T-helper 1 cell treated with Interleukin-12 subunit alpha and Interleukin-12 subunit beta and Interleukin-4 antibody, amounts not matched to agents 30 ng/mL and 1 ng/mL, for 36 hours (primary cell): ENCODE data around the gene NUDT14. TPM values are rescaled to one million over a fixed set of nuclear protein-coding genes. Genes with fewer than 3 reads are reported as not detected.

Experiments used
- intact Hi-C: fragments of 100-400 bp; cut with micrococcal nuclease; formaldehyde crosslinking; loops from one replicate; pipeline ENCODE4 v1.15.1; 2024
- total RNA-seq: library from RNA; stranded (reverse); gene quantifications from 2 replicates; pipeline ENCODE4 v1.2.3, GENCODE V29; 2022

The NUDT14 gene
- total RNA-seq, 1 donor from 2014 or later = 34.0 TPM

- intact Hi-C loops = no loop called here
Measured at GRCh38 chr14:105148604-105149145, 32.4 kb downstream of the NUDT14 start.

- intact Hi-C loops = no loop called here
Measured at GRCh38 chr14:105147671-105148603, 33.2 kb downstream of the NUDT14 start.

- intact Hi-C loops = no loop called here
Measured at GRCh38 chr14:105146976-105147635, 34.0 kb downstream of the NUDT14 start.

DNA sequence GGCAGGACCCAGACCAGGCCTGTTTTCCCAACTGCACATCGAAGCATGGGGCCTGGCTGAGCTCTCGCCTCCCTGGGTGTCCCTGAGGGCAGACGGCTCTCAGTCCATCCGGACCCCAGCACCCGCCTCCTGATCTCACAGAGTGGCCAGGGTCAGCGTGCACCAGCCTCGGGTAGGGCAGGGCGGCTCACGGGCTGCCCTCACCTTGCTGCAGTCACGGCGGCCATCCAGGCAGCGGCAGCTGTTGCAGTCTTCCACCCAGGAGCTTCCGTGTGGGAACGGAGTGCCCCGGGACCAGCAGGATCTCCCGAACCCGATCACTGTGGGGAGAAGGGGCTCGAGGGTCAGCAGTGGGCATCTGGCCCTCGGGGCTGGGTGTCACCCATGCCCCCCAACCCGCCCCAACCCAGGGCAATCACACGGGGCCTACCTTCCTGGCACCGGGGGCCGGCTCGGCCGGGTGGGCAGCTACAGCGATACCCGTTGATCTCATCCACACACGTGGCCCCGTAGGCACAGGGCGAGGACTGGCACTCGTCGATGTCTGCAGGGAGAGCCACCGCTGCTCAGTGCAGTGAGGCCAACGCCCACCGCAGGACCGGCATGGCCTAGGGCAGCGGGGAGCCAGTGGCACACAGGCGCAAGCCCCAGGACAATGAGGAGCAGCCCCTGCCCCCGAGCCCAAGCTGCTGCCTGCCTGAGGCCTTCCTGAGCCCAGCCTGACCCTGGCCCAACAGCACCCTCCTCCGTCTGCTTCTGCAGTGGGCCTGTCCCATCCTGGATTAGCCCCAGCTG, 34.7 kb downstream of the NUDT14 start:
- intact Hi-C loops = no loop called here

GRCh38 chr14:105145381-105146180, 35.5 kb downstream of the NUDT14 start:
- intact Hi-C loops = no loop called here

GRCh38 chr14:105144666-105145380, 36.3 kb downstream of the NUDT14 start:
- intact Hi-C loops = no loop called here

- intact Hi-C loops = no loop called here
Measured at GRCh38 chr14:105144026-105144665, 37.0 kb downstream of the NUDT14 start.

DNA sequence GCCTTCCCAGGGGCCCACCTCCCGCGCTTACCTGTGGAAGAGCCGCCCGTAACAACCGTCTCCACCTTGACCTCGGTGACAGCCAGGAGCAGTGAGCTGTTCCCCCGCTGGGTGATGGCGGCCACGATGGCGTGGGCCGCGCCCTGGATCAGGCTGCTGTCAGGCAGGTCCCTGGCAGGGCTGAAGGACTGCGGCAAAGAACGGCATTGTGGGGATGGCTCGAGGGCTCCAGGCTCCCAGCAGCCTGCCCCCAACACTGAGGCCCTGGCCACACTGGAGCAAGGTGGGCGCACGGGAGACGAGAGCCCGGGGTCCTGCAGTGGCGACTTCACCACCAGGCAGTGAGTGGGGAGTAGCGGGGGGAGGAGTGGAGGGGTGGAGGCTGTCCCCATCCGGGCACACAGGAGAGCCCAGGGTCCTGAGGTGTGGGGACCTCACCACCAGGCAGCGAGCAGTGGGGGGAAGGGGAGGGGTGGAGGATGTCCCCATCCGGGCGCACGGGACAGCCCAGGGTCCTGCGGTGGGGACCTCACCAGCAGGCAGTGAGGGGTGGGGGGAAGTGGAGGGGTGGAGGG, 37.6 kb downstream of the NUDT14 start:
- intact Hi-C loops = no loop called here

DNA sequence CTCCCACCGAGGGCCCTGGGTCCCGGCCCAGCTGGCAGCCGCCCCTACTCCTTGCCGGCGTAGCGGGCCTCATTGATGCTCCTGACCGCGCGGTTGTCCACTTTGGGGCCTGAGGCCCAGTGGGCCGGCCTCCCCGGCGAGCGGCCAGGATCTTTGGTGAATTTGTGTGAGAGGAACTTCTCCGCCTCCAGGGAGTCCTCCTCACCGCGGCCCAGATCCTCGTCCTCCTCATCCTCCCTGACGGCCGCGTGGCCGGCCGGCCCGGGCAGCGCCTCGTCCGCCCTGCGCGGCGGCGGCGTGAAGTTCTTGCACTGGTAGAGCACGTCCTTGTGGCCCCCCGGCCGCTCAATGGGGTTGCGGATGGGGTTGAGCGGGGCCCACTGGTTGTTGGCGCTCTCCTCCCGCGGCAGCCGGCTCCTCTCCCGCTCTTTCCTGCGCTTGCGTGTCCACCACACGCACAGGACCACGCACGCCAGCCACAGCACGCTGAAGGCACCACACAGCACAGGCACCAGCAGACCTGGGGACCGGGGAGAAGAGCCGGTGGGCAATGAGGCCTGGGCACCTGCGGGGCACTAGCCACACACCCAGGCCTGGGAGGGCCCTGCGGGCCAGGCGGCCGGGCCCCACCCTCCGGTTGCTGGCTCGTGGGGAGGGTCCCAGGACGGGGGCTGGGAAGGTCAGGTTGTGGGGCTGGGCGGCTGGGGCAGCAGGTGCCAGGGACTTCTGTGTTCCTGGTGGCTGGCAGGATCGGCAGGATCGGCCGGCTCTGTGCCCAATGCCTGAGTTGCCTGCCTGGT, 38.3 kb downstream of the NUDT14 start:
- intact Hi-C loops = no loop called here

DNA sequence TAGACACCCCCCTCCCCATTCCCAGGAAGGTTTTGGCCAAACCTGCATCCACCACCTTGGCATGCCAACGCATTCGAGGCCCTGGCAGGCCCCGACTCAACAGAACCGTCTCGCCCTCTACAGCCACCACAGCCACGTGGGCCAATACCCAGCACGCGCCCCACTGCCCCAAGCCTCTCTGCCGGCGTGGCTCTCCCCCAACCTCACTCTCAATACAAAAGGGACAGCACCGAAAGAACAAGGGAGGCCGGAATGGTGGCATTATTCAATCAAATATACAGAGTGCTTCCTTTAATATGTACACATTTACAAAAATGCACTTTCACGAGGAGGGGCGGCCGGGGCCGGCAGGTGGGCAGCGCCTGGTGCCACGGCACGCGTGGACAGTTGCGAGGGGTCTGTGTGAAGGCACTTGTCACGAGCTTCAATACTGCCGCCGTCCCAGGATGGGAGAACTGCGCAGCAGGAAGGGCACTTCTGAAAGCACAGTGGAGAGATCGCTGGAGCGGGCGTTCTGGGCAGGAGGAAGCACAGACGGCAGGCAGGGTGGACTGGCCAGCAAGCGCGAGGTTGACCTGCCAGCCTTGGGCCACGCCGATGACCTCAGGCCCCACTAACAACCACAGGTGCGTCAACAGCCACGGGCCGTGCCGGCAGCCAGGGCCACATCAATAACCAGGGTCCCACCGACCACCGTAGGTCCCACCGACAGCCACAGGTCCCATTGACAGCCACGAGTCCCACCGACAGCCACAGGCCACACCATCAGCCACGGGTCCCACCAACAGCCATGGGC, 39.4 kb downstream of the NUDT14 start:
- intact Hi-C loops = no loop called here

GRCh38 chr14:105141026-105141425, 40.1 kb downstream of the NUDT14 start:
- intact Hi-C loops = no loop called here

DNA sequence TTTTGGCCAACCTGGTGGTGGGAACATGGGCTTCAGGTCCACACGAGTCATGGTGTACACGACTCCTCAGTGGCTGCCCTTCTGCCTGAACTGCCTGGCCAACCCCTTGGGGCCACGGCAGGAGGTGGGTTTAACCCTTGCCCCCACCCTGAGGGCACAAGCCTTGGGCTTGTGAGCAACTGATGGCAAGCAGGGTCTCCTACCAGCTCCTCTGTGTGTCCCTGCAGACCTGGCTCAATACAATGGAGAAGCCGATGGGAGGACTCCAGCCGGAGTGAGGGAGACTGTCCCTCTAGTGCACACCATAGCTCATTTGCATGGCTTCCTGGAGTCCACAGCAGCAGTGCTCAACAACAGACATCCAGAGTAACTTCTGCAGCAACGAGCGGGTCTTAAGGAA, 40.5 kb downstream of the NUDT14 start:
- intact Hi-C loops = no loop called here

DNA sequence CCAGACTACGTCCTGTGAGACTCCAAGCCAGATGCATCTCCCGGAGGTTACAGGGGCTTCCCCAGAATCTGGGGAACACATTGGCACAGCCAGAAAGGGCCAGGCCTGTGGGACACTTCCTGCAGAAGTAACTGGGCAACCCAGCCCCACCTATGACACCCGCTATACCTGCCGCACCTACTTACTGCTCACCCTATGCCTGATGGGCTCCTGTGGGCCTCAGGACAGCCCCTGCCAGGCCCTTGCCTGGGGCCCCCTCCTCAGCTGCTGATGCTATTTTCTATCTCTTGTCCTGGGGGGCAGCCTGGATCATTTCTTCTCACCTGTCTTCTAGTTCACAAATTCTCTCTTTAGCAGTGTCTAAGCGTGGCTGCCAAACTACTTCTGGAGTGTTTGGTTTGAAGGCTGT, 41.3 kb downstream of the NUDT14 start:
- intact Hi-C loops = no loop called here

DNA sequence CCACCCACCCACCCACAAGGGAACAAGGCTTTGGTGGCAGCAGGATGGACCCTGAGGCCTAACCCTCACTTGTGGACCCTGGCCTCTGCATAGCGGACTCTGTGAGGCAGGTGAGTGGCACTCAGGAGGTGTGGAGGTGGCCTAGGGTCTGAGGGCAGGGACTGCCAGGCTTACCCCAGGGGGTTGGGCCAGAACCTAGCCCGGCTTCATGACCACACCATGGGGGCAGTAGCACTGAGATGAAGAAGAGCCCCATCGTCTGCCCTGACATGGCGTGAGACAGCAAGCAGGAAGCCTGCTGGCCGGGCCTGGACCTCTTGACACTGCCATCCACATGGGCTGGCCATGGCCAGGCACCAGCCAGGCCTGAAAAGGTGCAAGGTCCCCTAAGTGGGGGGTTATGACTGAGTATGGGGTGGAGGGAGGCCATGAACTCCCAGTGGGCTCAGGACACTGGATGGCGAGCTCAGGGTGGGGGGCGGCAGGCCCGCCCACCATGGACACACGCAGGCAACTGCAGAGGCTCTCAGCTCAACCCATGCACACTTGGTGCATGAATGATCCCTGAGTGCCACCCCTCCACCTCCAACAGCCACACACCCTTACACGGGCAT, 41.8 kb downstream of the NUDT14 start:
- intact Hi-C loops = no loop called here

DNA sequence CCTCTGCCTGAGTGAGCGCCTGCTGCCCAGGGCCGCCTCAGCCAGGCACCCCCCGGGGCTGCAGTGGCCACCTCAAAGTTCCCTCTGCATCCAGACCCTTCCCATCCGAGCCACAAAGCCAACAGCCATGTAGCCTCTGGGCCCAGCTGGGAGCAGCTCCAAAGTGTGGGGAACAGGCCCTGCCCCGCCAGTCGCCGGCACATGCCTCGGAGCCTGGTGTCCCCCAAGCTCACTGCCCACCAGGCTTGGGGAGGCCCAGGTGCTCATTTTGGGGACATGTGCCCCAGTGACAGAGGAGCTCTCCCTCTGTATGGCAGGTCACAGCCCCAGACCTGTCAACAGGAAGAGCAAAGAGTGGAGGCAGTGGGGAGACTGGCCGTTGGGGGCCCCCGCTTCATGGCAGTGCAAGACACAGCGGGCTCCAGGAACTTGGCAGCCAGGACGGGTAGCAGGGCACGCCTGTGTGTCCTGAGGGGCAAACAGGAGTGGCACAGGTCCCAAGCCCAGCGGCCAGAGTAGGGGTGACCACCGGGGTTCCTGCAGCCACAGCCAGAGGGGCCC, 42.5 kb downstream of the NUDT14 start:
- intact Hi-C loops = no loop called here

DNA sequence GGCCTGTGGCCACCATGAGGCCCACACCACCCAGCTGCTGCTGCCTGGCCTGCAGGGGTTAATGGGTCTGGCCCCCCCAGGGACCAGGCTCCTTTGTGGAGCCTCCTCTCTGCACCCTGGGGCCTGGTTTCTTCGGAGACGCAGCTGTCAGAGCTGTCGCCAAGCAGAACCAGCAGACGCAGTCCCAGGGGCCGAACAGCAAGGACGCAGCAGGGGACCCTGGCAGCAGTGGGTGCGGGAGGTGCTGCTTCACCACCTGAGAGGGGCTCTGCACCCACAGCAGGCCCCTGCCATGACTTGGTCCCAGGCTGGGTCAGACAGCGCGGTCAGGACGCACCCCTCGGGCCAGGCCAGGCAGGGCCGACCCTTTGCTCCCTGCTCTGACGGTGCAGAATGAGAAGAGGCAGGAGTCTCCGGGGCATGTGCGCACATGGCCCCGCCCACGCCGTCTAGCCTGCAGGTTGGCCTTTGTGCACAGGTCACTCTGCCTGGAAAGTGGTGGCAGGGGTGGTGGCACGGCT, 43.0 kb downstream of the NUDT14 start:
- intact Hi-C loops = no loop called here
